T-helper 2 cell treated with Interferon-gamma antibody and Interleukin-4, amounts not matched to agents 5 μg/mL and 100 μg/mL, for 36 hours (primary cell): Measurements from ENCODE around the gene GDPD2.

Experiments used
- DNase-seq: peaks from one replicate; pipeline ENCODE4 v3.0.0; 2021; ENCODE audit warnings: low spot score
- H3K27ac Mint-ChIP-seq: one replicate; pipeline ENCODE4 v1.8.0; 2021; ENCODE audit warnings: mild to moderate bottlenecking, mixed read lengths
- H3K27me3 Mint-ChIP-seq: one replicate; pipeline ENCODE4 v1.8.0; 2021; ENCODE audit warnings: low read depth, mixed read lengths
- H3K36me3 Mint-ChIP-seq: one replicate; pipeline ENCODE4 v1.8.0; 2021; ENCODE audit warnings: low read depth, mixed read lengths
- H3K4me1 Mint-ChIP-seq: one replicate; pipeline ENCODE4 v1.8.0; 2021; ENCODE audit warnings: low read depth, mixed read lengths
- H3K4me3 Mint-ChIP-seq: one replicate; pipeline ENCODE4 v1.8.0; 2022; ENCODE audit warnings: mild to moderate bottlenecking, moderate library complexity, mixed read lengths
- H3K9me3 Mint-ChIP-seq: one replicate; pipeline ENCODE4 v1.8.0; 2021; ENCODE audit warnings: mixed read lengths

The GDPD2 gene

DNA sequence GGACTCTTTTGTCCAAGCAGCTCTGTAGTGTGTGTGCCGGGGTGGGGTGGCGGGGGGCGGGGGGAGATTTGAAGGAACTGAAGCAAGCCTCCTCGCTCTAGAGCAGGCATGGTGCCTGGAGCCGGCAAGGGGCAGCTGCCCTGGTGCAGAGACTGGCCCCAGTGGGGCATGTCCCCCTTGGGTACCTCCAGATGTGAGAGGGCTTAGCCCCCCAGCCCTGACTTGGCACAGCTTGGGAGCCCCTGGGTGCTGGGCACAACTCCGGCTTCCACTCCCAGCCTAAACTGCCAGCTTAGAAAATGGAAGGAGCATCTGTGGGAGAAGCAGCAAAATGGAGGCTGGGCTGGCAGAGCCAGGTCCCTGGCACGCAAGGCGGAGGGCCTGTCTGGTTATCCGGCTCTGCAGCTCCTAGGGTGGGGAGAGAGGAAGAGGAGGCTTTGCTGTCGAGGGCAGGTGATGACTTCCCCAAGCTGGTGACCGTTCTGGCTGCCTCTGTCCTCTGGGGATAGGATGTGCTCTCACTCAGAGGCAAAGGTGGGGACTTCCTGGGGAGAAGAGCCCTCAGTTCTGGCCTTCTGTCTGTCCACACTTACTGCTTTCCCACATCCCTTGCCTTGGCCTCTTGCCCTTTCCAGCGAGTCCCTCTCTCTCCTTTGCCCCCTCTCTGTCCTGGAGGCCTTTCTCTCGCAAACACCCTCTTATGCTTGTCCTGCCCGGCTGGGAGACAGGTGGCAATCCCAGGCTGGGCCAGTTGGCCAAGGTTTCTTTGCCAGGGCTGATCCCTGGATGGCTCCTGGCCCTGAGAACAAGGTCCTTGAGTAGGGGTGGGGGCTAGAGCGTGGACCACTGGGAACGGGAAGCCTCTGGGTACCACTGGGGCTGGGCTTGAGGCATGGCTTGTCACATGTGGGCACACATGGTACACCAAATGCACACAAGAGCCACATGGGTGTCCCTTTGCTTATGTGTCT lies 23.6 kb downstream of the GDPD2 start:
- peaks cover 42% of the 10 kb centered on the region for H3K27me3 Mint-ChIP-seq
- no peak overlapping the region for H3K27ac Mint-ChIP-seq
- H3K4me1 Mint-ChIP-seq, result no peaks in the 10 kb centered on the region
- no peak for DNase-seq
- H3K4me3 Mint-ChIP-seq, result no peak overlapping the region
- H3K36me3 Mint-ChIP-seq, result no peaks in the 10 kb centered on the region
- no peaks in the 10 kb centered on the region for H3K9me3 Mint-ChIP-seq

DNA sequence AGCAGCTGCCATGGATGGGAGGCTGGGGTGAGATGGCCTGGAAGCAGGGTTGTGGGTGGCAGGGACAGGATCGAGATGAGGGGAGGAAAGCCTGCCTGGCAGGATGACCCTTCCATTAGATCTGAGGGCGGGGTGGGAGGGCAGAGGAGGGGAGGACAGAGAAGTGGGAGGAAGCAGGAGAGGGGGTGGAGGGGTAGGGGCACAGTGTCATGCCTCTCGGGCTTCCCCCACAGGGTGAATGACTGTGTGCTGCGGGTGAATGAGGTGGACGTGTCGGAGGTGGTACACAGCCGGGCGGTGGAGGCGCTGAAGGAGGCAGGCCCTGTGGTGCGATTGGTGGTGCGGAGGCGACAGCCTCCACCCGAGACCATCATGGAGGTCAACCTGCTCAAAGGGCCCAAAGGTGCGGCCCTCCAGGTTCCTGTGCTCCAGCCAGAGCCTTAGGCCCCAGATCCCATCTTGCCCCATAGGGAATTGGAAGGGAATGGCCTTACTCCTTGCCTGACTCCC lies 26.4 kb downstream of the GDPD2 start:
- H3K4me1 Mint-ChIP-seq, result peaks cover 15% of the 10 kb centered on the region
- no peak overlapping the region for H3K4me3 Mint-ChIP-seq
- no peak overlapping the region for H3K27ac Mint-ChIP-seq
- H3K9me3 Mint-ChIP-seq, result no peaks in the 10 kb centered on the region
- peaks cover 16% of the 10 kb centered on the region for H3K27me3 Mint-ChIP-seq
- no peaks in the 10 kb centered on the region for H3K36me3 Mint-ChIP-seq
- no peak for DNase-seq

DNA sequence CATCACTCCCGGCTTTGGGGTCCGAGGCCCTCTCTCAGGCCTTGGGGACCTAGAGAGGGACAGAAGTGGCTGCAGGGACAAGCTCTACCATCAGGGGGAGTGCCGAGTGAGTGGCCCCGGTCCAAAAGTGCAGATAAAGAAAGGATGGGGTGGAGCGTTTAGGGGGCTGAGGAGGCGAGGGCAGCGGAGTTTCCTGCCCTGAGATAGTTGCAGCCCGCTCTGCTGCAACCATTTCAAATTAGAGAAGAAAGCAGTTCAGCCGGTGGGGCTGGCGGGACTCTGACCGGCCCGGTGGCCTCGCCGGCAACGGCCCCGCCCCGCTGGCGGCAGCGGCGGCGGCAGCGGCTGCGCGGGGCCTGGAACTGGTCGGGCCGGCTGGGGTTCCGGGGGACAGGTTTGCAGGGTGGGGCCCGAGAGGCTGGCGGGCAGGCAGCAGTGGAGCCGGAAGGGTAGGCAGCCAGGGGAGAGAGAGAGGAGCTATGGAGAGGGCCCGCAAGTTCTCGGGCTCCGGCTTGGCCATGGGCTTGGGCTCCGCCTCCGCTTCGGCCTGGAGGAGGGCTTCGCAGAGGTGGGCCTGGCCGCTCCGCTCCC lies 29.1 kb downstream of the GDPD2 start:
- peaks cover 30% of the 10 kb centered on the region for H3K4me1 Mint-ChIP-seq
- peak; percentile 29 for DNase-seq
- peak overlapping the region; percentile 76 for H3K27ac Mint-ChIP-seq

DNA sequence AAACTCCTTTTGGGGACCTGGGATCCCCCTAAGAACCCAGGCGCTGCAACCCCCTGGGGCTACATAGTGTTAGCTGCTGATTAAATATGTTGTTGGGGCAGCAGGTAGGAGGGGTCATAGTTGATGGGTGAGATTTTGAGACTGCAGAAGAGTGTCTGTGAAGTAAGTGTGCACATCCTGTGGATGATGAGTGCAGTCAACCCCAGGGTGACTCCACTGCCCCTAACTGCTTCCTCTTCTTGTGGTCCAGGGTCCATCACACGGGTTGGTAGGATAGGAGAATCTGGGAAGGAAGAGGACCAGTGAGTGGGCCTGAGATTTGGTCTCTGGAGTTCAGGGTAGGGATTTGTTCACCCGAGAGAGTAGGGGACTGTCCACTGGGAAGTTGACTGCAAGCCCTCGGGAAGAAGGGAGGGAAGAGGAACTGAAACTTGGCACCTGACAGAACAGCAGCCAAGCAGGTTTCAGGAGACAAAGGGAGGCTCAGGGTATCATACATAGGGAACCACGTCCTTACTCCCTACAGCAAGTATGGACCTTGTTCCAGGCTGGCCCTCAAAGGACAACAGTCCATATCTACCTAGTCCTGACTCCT lies 30.0 kb downstream of the GDPD2 start:
- Mint-ChIP-seq H3K27ac (peak overlapping the region; percentile 28), H3K9me3 (no peaks in the 10 kb centered on the region), H3K4me1 (peaks cover 30% of the 10 kb centered on the region), H3K36me3 (peaks cover 6% of the 10 kb centered on the region), H3K27me3 (no peaks in the 10 kb centered on the region), H3K4me3 (peak overlapping the region; percentile 76)
- DNase-seq, result no peak

More for the DNA sequence above, 29.1 kb downstream of the GDPD2 start:
- Mint-ChIP-seq H3K4me3 (peak overlapping the region; percentile 85), H3K36me3 (peaks cover 6% of the 10 kb centered on the region), H3K27me3 (no peaks in the 10 kb centered on the region), H3K9me3 (no peaks in the 10 kb centered on the region)

DNA sequence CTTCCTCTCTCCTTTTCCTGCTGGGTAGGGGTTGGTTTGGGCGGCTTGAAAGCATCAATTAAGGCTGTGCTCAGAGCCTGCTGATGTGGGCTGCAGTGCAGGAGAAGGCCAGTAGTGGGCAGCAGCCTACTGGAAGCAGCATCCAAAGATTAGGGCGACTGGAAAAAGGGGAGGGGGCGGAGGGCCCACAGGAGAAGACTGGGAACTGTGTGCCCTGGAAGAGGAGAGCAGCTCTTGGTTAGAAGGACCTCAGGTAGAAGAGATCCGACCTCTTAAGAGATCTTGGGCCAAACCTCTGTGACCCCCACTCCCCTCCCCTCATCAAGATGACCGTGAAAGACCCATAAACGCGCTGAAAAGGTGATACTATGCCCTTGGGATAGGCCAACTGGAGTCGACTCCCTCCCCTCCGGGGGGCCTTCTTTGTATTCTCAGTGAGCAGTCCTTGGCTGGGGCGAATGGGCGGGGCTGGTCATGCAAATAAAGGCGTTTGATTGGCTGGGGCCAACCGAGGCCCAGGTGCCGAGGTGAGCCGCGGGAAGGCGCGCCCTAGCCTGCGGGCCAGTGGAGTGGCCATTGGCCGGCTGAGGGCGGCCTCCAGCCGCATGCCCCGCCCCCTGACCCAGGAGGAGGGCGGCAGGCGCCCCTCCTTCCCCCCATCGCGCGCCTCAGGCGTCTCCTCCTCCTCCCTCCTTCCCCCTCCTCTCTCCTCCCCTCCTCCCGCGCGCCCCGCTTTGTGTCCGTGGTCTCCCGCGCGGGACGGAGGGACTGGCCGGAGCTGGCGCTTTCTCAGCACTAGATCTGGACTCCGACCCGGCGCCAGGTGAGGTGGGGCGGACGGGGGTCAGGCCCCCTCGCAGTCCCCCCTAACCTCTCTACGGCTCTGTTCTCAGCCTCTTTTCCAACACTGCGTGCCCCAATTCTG lies 31.6 kb downstream of the GDPD2 start:
- Mint-ChIP-seq H3K9me3 (no peaks in the 10 kb centered on the region), H3K27ac (peak overlapping the region; percentile 89), H3K36me3 (peaks cover 10% of the 10 kb centered on the region), H3K4me3 (peak overlapping the region; percentile 85), H3K27me3 (no peaks in the 10 kb centered on the region), H3K4me1 (peaks cover 32% of the 10 kb centered on the region)
- DNase-seq, result peak; percentile 70

DNA sequence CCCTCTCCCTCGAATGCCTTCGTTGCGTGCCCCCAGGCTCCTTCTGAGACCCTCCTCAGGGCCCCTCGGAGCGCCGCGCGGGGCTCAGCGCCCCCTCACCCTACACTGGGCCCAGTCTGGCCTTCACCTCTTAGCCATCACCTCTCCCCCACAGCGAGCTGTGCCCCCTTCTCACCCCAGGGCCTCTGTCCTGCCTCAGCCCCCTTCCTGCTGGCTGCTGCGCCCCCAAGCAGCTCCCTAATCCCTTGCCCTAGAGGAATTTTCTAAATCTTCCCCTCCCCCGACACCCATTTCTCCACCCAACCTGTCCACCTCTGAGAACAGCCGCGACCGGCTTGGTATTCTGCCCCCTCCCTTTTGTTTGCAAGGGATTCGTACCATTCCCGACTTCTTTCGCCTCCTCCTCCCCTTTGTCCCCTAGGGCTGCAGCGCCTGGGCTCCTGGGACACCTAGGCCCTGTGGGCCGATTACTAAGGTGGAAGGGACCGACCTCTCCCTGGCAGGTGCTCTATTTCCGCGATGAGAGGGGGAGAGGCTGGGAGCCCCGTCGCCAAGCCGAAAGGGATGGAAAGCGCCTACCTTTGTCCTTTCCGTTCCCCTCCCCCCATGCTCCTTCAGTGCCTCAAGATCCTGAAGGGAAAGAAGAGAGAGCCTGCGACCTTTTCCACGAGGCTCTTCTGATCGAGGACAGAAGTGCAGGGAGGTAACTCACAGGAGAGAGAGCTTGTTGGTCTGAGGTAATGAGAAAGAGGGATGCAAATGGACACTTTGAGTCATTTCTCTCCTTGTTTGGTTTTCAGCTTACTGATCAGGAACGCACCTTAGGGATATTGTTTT lies 32.5 kb downstream of the GDPD2 start:
- H3K27ac Mint-ChIP-seq, result peak overlapping the region; percentile 89
- H3K36me3 Mint-ChIP-seq, result peaks cover 14% of the 10 kb centered on the region
- no peaks in the 10 kb centered on the region for H3K27me3 Mint-ChIP-seq
- H3K9me3 Mint-ChIP-seq, result no peaks in the 10 kb centered on the region
- H3K4me1 Mint-ChIP-seq, result peaks cover 32% of the 10 kb centered on the region
- DNase-seq, result no peak
- H3K4me3 Mint-ChIP-seq, result peak overlapping the region; percentile 85

DNA sequence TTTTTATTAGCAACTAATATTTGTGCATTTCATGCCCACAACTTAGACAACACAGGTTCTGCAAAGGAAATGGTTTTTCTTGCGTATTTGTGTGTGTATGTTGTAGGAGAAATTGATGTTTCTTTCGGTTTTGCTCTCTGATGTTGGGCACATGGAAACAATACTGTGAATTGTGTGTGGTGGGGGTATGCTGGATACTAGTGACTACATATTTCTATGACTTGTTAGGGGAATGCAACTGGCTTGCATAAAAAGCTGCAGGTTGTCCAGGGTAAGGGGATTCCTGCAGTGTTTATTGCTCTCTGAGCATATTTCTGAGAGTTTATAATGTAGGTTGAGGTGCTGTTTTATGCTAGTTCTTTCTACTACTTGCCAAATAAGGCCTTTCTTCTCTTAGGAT lies 33.1 kb downstream of the GDPD2 start:
- no peaks in the 10 kb centered on the region for H3K27me3 Mint-ChIP-seq
- H3K9me3 Mint-ChIP-seq, result no peaks in the 10 kb centered on the region
- no peak for DNase-seq
- H3K36me3 Mint-ChIP-seq, result peaks cover 21% of the 10 kb centered on the region
- H3K27ac Mint-ChIP-seq, result peak overlapping the region; percentile 89
- H3K4me3 Mint-ChIP-seq, result peak overlapping the region; percentile 85
- H3K4me1 Mint-ChIP-seq, result peaks cover 32% of the 10 kb centered on the region

DNA sequence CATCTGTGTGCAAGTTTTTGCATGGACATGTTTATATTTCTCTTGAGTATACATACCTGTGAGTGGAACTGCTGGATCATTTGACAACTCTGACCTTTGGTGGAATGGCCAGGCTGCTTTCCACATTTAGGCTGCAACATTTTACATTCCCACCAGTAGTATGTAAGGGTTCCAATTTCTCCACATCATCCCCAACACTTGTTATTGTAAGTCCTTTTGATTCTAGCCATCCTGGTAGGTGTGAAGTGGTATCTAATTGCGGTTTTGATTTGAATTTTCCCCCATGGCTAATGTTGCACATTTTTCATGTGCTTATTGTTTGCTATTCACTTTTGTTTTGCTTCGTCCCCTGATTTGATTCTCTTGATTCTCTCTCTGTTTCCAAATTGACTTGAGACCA lies 37.9 kb downstream of the GDPD2 start:
- no peak for DNase-seq
- H3K27ac Mint-ChIP-seq, result no peak overlapping the region
- no peaks in the 10 kb centered on the region for H3K27me3 Mint-ChIP-seq
- H3K9me3 Mint-ChIP-seq, result no peaks in the 10 kb centered on the region
- H3K4me1 Mint-ChIP-seq, result peaks cover 13% of the 10 kb centered on the region
- H3K4me3 Mint-ChIP-seq, result no peak overlapping the region
- H3K36me3 Mint-ChIP-seq, result peaks cover 26% of the 10 kb centered on the region

DNA sequence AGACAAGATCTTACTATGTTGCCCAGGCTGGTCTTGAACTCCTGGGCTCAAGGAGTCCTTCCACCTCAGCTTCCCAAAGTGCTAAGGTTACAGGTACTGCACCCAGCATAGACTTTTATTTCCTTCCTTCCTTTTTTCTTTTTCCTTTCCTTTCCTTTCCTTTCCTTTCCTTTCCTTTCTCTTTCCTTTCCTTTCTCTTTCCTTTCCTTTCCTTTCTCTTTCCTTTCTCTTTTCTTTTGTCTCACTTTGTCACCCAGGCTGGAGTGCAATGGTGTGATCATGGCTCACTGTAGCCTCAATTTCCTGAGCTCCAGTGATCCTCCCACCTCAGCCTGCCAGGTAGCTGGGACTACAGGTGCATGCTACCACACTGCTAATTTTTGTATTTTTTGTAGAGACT lies 40.9 kb downstream of the GDPD2 start:
- Mint-ChIP-seq H3K27me3 (no peaks in the 10 kb centered on the region), H3K27ac (no peak overlapping the region), H3K4me1 (peaks cover 2% of the 10 kb centered on the region), H3K4me3 (no peak overlapping the region), H3K36me3 (peaks cover 23% of the 10 kb centered on the region), H3K9me3 (no peaks in the 10 kb centered on the region)
- no peak for DNase-seq

DNA sequence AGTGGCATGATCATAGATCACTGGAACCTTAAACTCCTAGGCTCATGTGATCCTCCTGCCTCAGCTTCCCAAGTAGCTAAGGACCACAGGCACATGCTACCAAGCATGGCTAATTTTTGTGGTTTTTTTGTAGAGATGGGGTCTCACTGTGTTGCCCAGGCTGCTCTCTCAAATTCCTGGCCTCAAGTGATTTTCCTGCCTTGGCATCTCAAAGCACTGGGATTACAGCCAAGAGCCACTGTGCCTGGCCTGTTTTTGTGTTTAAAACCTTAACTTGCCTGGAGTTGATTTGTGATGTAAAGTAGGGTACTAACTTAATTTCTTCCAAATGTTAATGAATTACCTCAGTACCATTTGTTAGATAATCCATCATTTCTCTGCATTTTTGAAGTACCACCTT lies 43.9 kb downstream of the GDPD2 start:
- no peak overlapping the region for H3K4me3 Mint-ChIP-seq
- H3K4me1 Mint-ChIP-seq, result peaks cover 10% of the 10 kb centered on the region
- no peaks in the 10 kb centered on the region for H3K9me3 Mint-ChIP-seq
- no peaks in the 10 kb centered on the region for H3K27me3 Mint-ChIP-seq
- no peak for DNase-seq
- H3K27ac Mint-ChIP-seq, result no peak overlapping the region
- H3K36me3 Mint-ChIP-seq, result peaks cover 9% of the 10 kb centered on the region

DNA sequence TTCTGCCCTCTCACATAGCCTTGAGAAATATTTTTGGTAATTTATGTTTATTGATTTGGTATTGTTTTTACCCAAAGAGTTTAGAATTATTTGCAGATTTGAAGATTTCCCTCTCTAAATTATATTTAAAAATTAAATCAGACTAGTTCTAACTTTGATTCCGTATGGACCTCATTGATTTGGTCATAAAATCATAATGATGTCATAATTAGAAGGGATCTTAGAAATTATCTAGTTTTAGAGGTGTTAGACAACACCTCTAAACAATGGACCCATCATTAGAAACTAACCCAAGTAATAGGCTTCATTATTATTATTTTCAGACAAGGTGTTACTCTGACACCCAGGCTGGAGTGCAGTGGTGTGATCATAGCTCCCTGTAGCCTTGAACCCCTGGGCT lies 45.6 kb downstream of the GDPD2 start:
- peaks cover 12% of the 10 kb centered on the region for H3K36me3 Mint-ChIP-seq
- H3K4me3 Mint-ChIP-seq, result no peak overlapping the region
- no peak overlapping the region for H3K27ac Mint-ChIP-seq
- no peaks in the 10 kb centered on the region for H3K9me3 Mint-ChIP-seq
- peaks cover 10% of the 10 kb centered on the region for H3K4me1 Mint-ChIP-seq
- DNase-seq, result no peak
- H3K27me3 Mint-ChIP-seq, result no peaks in the 10 kb centered on the region

DNA sequence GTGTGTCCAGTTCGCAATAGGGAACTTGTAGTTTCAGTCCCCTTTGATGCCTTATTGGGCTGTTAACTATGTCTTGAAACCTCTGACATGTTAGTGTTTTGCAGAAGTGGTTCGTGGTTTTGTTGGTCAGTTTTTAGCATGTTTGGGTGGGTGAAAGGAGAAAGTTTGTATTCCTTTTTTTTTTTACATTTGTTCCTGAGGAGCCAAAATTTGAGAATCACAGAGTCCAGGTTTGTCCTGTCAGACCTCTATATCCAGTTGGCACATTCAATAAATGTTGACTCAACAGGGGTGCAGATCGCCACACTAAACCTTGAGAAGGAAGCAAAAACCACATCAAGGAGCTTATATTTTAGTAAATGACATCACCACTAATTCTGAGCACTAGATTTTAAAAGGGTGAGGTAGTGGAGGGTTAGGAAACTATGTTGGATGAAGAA lies 47.8 kb downstream of the GDPD2 start:
- peaks cover 13% of the 10 kb centered on the region for H3K4me1 Mint-ChIP-seq
- H3K36me3 Mint-ChIP-seq, result peaks cover 8% of the 10 kb centered on the region
- H3K4me3 Mint-ChIP-seq, result no peak overlapping the region
- DNase-seq, result no peak
- no peaks in the 10 kb centered on the region for H3K27me3 Mint-ChIP-seq
- no peaks in the 10 kb centered on the region for H3K9me3 Mint-ChIP-seq
- peak overlapping the region; percentile 52 for H3K27ac Mint-ChIP-seq
